ENCODE data around the gene SLC4A2.
"Not testable (repeated sequence)": the region's sequence is repeated elsewhere in the genome, so short reads cannot be mapped to it uniquely, and the experiment has no call there.

Gene SLC4A2

DNA sequence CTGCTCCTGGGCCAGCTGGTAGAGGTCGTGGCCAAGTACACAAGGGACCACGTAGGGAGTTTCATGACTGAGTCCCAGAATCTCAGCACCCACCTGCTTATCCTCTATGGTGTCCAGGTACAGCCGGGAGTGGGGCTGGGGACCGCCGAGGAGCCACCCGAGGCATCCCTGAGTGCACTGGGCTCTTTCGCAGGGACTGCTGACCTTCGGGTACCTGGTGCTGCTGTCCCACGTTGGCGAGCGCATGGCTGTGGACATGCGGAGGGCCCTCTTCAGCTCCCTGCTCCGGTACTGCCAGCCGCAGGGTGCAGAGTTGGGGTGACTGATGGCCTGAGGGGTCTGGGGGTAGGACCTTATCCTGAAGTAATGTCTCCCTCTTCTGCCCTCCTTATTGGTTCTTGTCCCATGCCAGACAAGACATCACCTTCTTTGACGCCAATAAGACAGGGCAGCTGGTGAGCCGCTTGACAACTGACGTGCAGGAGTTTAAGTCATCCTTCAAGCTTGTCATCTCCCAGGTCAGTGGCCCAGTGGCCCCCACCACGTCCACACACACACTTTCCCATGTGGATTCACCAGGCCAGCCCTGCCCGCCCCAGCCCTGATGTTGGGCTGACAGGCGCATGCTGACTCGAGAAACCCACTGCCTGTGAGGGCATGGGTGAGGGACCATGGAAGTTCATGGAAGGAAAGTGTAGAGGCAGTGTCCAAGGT, 24.9 kb upstream of the SLC4A2 start:
- Mint-ChIP-seq H3K27me3 (no peaks in the 10 kb centered on the region), H3K9me3 (no peaks in the 10 kb centered on the region), H3K4me1 (peaks cover 26% of the 10 kb centered on the region), H3K4me3 (no peak overlapping the region), H3K27ac (no peak overlapping the region)
- DNase-seq: no peak
- no peak for ATAC-seq

- Mint-ChIP-seq H3K4me3 (no peak overlapping the region), H3K27me3 (no peaks in the 10 kb centered on the region), H3K4me1 (peaks cover 26% of the 10 kb centered on the region), H3K9me3 (no peaks in the 10 kb centered on the region), H3K27ac (no peak overlapping the region)
- ATAC-seq (no peak), DNase-seq (no peak)
Observed at GRCh38 chr7:151035026-151035717, 24.2 kb upstream of the SLC4A2 start.

DNA sequence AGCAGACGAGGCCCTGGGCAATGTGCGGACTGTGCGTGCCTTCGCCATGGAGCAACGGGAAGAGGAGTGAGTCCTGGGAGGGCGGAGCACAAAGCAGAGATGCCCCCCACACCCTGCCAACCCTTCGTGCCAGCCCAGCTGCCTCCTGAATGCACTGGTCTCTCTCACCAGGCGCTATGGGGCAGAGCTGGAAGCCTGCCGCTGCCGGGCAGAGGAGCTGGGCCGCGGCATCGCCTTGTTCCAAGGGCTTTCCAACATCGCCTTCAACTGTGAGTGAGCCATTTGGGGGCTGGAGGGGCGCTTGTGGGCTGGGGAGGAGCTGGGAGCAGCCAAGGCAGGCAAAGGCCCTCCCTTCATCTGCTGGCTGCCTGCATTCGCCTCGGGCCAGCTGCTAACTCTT, 23.5 kb upstream of the SLC4A2 start:
- DNase-seq (no peak), ATAC-seq (no peak)
- Mint-ChIP-seq H3K4me1 (peaks cover 28% of the 10 kb centered on the region), H3K27ac (no peak overlapping the region), H3K27me3 (no peaks in the 10 kb centered on the region), H3K9me3 (no peaks in the 10 kb centered on the region), H3K4me3 (no peak overlapping the region)

DNA sequence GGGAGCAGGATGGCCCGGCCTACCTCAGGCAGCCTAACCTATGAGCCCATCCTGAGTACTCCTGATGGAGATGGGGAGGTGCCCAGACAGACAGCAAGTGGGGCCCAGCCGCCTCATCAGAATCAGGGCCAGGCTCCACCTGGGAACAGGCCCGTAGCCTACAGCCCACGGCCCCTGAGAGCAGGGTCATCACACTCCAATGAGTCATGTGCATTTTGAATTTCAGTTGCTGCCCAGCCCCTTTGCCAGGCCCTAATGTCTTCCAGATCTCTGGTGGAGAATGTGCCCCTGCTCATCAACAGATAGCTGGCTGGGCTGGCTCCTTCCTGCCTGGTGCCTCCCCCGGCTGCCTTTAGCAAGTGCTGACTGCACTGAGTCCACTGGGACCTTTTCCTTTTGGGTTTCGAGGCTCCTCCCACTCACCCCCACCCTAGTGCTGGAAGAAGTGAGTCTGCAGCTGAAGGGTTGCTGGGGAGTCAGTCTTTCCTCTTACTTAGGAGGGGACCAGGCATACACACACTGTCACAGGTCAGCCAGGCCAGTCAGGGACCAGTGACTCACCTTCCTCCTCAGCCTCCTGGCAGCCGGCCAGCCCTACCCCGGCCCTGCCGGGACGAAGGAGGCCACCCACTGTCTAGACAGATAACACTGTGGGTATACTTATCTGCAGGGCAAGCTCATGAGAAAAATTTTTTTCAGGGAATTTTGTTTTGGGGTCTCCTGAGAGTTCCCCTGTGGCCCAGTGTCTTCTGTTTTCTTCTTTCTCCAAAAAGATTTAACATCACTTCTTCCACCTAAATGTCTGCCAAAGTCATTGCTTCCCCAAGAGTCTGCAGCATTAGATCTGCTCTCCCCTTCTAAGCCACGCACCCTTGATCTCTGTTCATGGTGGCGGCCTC, 20.2 kb upstream of the SLC4A2 start:
- DNase-seq: peak; percentile 61 to 74
- Mint-ChIP-seq H3K4me3 (peak overlapping the region; percentile 2 to 59), H3K27me3 (no peaks in the 10 kb centered on the region), H3K4me1 (peaks cover 22% of the 10 kb centered on the region), H3K27ac (peak overlapping the region; percentile 38 to 94), H3K9me3 (no peaks in the 10 kb centered on the region)
- ATAC-seq: peak; percentile 85

DNA sequence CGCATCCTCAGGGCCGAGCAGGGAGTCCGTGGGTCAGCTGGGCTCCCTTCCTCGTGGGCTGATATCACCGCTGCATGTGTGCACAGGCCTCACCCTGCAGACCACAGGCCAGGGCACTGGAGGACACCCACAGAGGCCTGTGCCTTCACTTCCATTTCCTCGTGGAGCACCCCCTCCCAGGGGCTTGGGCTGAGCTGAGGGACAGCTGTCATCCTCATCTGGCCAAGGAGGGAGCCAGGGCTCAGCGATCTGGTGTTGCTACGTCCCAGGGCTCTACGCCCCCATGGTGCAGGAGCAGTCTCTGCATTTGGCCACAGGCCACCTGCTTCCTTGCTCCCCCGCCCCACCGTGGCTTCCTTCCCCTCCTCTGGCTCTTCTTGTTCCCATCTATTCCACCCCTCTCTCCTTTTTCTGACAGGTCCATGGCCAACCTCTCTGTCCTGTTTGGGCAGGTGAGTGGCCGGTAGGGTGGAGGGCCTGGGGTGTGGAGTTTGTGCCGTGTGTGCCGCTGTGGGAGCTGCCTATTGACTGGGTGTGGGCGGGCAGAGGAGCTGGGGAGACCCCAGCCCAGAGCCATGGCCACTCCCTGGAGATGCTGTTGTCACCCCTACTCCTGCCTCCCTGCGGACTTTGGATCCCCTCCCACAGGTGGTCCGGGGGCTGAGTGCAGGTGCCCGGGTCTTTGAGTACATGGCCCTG, 19.4 kb upstream of the SLC4A2 start:
- Mint-ChIP-seq H3K4me1 (peaks cover 22% of the 10 kb centered on the region), H3K4me3 (no peak overlapping the region), H3K9me3 (no peaks in the 10 kb centered on the region), H3K27me3 (no peaks in the 10 kb centered on the region), H3K27ac (peak overlapping the region in 1 of 2 donors; percentile 42)
- DNase-seq (no peak), ATAC-seq (no peak)

GRCh38 chr7:151040616-151041375, 18.6 kb upstream of the SLC4A2 start:
- peak overlapping the region in 1 of 2 donors; percentile 42 for H3K27ac Mint-ChIP-seq
- no peaks in the 10 kb centered on the region for H3K9me3 Mint-ChIP-seq
- no peaks in the 10 kb centered on the region for H3K27me3 Mint-ChIP-seq
- no peak for ATAC-seq
- H3K4me1 Mint-ChIP-seq: peaks cover 22% of the 10 kb centered on the region
- DNase-seq: no peak
- H3K4me3 Mint-ChIP-seq: no peak overlapping the region

GRCh38 chr7:151043449-151043848, 15.9 kb upstream of the SLC4A2 start:
- H3K27ac Mint-ChIP-seq, H3K27me3 Mint-ChIP-seq, H3K4me3 Mint-ChIP-seq, H3K9me3 Mint-ChIP-seq, DNase-seq: not testable (repeated sequence)
- peaks cover 24% of the 10 kb centered on the region for H3K4me1 Mint-ChIP-seq
- peak; percentile 44 for ATAC-seq

GRCh38 chr7:151043959-151044358, 15.4 kb upstream of the SLC4A2 start:
- Mint-ChIP-seq H3K27me3 (no peaks in the 10 kb centered on the region), H3K27ac (no peak overlapping the region)
- no peak for ATAC-seq

DNA sequence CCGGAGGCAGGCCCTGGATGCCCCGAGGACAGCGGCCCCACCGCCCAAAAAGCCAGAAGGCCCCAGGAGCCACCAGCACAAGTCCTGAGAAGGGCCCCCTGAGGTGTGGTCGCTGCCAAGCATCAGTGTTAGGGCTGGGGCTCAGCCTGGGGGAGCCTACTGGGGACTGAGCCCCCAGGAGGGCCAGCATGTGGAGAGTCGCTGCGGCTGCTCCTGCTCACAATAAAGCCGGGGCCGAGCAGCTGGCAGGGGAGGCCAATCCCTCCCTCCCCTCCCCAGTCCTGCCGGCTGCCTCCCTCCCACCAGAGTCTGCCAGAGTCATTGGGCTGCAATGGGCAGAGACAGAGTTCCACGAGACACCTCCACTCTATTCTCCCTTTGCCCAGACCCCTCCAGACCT, 14.1 kb upstream of the SLC4A2 start:
- H3K9me3 Mint-ChIP-seq: no peaks in the 10 kb centered on the region
- ATAC-seq (no peak), DNase-seq (no peak)
- no peak overlapping the region for H3K4me3 Mint-ChIP-seq
- H3K27me3 Mint-ChIP-seq: peaks cover 6% of the 10 kb centered on the region
- peak overlapping the region in 1 of 2 donors; percentile 34 for H3K27ac Mint-ChIP-seq
- peaks cover 6% of the 10 kb centered on the region for H3K4me1 Mint-ChIP-seq

More at GRCh38 chr7:151043959-151044358, 15.4 kb upstream of the SLC4A2 start:
- no peaks in the 10 kb centered on the region for H3K9me3 Mint-ChIP-seq
- H3K4me3 Mint-ChIP-seq: no peak overlapping the region
- no peak for DNase-seq
- H3K4me1 Mint-ChIP-seq: peaks cover 19% of the 10 kb centered on the region

DNA sequence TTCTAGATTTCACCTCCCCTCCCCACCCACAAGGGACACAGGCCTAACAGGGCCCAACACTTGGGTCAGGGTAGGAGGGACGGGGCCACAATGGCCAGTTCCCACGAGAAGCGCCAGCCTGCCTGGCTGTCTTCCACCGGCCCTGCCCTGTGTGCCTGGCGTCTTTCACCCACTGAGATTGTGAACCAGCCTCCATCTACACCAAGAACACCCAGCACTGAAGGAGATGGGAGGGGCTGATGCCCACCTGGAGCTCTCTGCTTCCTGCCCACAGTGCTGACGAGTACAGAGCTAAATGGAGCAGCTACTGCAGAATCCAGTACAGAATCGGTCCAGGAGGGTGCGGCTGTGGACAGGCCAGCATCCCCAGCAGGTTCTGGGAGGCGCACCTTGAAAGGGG, 13.4 kb upstream of the SLC4A2 start:
- ATAC-seq: no peak
- no peak for DNase-seq
- Mint-ChIP-seq H3K4me3 (no peak overlapping the region), H3K4me1 (peaks cover 5% of the 10 kb centered on the region), H3K27me3 (peaks cover 10% of the 10 kb centered on the region), H3K27ac (no peak overlapping the region), H3K9me3 (no peaks in the 10 kb centered on the region)

GRCh38 chr7:151046603-151047573, 12.5 kb upstream of the SLC4A2 start:
- DNase-seq: no peak
- no peak for ATAC-seq
- H3K4me3 Mint-ChIP-seq: no peak overlapping the region
- no peaks in the 10 kb centered on the region for H3K9me3 Mint-ChIP-seq
- peaks cover 10% of the 10 kb centered on the region for H3K27me3 Mint-ChIP-seq
- peaks cover 10% of the 10 kb centered on the region for H3K4me1 Mint-ChIP-seq
- H3K27ac Mint-ChIP-seq: no peak overlapping the region

- Mint-ChIP-seq H3K4me1 (peaks cover 11% of the 10 kb centered on the region), H3K9me3 (no peaks in the 10 kb centered on the region), H3K4me3 (no peak within 1 kb of the TSS), H3K27ac (no peak within 1 kb of the TSS), H3K27me3 (peaks cover 10% of the 10 kb centered on the region)
- no peak for ATAC-seq
- DNase-seq: no peak
Observed at GRCh38 chr7:151047976-151048815, 11.2 kb upstream of the SLC4A2 start, which contains the start of gene ASIC3. ASIC3 (plus strand) TSS chr7:151048531; CDS start chr7:151048886, 355 bp downstream.

- Mint-ChIP-seq H3K4me1 (peaks cover 11% of the 10 kb centered on the region), H3K27ac (no peak overlapping the region), H3K27me3 (peaks cover 10% of the 10 kb centered on the region), H3K9me3 (no peaks in the 10 kb centered on the region), H3K4me3 (no peak overlapping the region)
- DNase-seq (no peak), ATAC-seq (no peak)
Observed at GRCh38 chr7:151048911-151049463, 10.4 kb upstream of the SLC4A2 start.

Measured in stimulated activated naive CD8-positive, alpha-beta T cell treated with anti-CD3 and anti-CD28 coated beads, Interleukin-15, amount 100 ng/mL, for 72 hours (primary cell).